ENCODE results near the gene RPS6KA2.
"Not testable (repeated sequence)": the region's sequence is repeated elsewhere in the genome, so short reads cannot be mapped to it uniquely, and the experiment has no call there.

The RPS6KA2 gene

GRCh38 chr6:166392755-166393534 lies 234.1 kb downstream of the RPS6KA2 start:
- H3K27ac ChIP-seq (ENCODE audit: low read depth, low read length); H3K36me3 ChIP-seq (ENCODE audit: control insufficient read depth, insufficient read depth, low read length); H3K4me1 ChIP-seq (ENCODE audit: control insufficient read depth, insufficient read depth, low read length); H3K27me3 ChIP-seq (ENCODE audit: control insufficient read depth, insufficient read depth, low read length); H3K4me3 ChIP-seq (ENCODE audit: low read depth, low read length); H3K9ac ChIP-seq (ENCODE audit: low read length): not testable (repeated sequence)
- peaks cover 10% of the 10 kb centered on the region for H3K9me3 ChIP-seq (ENCODE audit: control insufficient read depth, insufficient read depth, low read depth, low read length)

- Histone ChIP-seq H3K9me3 (ENCODE audit: control insufficient read depth, insufficient read depth, low read depth, low read length) (no peaks in the 10 kb centered on the region), H3K4me1 (ENCODE audit: control insufficient read depth, insufficient read depth, low read length) (peaks cover 8% of the 10 kb centered on the region; the same call in 1 of the 2 replicates), H3K27me3 (ENCODE audit: control insufficient read depth, insufficient read depth, low read length) (0 out of 2 replicates have a peak, but pooled peaks cover 1% of the 10 kb centered on the region), H3K4me3 (ENCODE audit: low read depth, low read length) (no peak overlapping the region), H3K9ac (ENCODE audit: low read length) (no peak overlapping the region), H3K36me3 (ENCODE audit: control insufficient read depth, insufficient read depth, low read length) (no peaks in the 10 kb centered on the region), H3K27ac (ENCODE audit: low read depth, low read length) (no peak overlapping the region)
Observed at GRCh38 chr6:166389119-166389518, 237.9 kb downstream of the RPS6KA2 start.

GRCh38 chr6:166388290-166389004 lies 238.6 kb downstream of the RPS6KA2 start:
- H3K36me3 ChIP-seq (ENCODE audit: control insufficient read depth, insufficient read depth, low read length), result no peaks in the 10 kb centered on the region
- H3K27ac ChIP-seq (ENCODE audit: low read depth, low read length), result no peak overlapping the region
- H3K4me3 ChIP-seq (ENCODE audit: low read depth, low read length), result no peak overlapping the region
- H3K4me1 ChIP-seq (ENCODE audit: control insufficient read depth, insufficient read depth, low read length), result peaks cover 8% of the 10 kb centered on the region; the same call in 1 of the 2 replicates
- H3K9ac ChIP-seq (ENCODE audit: low read length), result no peak overlapping the region
- no peaks in the 10 kb centered on the region for H3K27me3 ChIP-seq (ENCODE audit: control insufficient read depth, insufficient read depth, low read length)
- no peaks in the 10 kb centered on the region for H3K9me3 ChIP-seq (ENCODE audit: control insufficient read depth, insufficient read depth, low read depth, low read length)

- H3K36me3 ChIP-seq (ENCODE audit: control insufficient read depth, insufficient read depth, low read length), result no peaks in the 10 kb centered on the region
- no peak overlapping the region for H3K4me3 ChIP-seq (ENCODE audit: low read depth, low read length)
- H3K27me3 ChIP-seq (ENCODE audit: control insufficient read depth, insufficient read depth, low read length), result no peaks in the 10 kb centered on the region
- H3K9me3 ChIP-seq (ENCODE audit: control insufficient read depth, insufficient read depth, low read depth, low read length), result no peaks in the 10 kb centered on the region
- H3K9ac ChIP-seq (ENCODE audit: low read length), result no peak overlapping the region
- H3K27ac ChIP-seq (ENCODE audit: low read depth, low read length), result no peak overlapping the region
- peaks cover 8% of the 10 kb centered on the region; the same call in 1 of the 2 replicates for H3K4me1 ChIP-seq (ENCODE audit: control insufficient read depth, insufficient read depth, low read length)
Observed at GRCh38 chr6:166387642-166388289, 239.3 kb downstream of the RPS6KA2 start.

GRCh38 chr6:166387098-166387497 lies 240.0 kb downstream of the RPS6KA2 start:
- H3K36me3 ChIP-seq (ENCODE audit: control insufficient read depth, insufficient read depth, low read length); H3K4me3 ChIP-seq (ENCODE audit: low read depth, low read length); H3K4me1 ChIP-seq (ENCODE audit: control insufficient read depth, insufficient read depth, low read length); H3K27me3 ChIP-seq (ENCODE audit: control insufficient read depth, insufficient read depth, low read length); H3K27ac ChIP-seq (ENCODE audit: low read depth, low read length); H3K9me3 ChIP-seq (ENCODE audit: control insufficient read depth, insufficient read depth, low read depth, low read length); H3K9ac ChIP-seq (ENCODE audit: low read length): not testable (repeated sequence)

GRCh38 chr6:166386111-166386510 lies 240.9 kb downstream of the RPS6KA2 start:
- Histone ChIP-seq H3K4me1 (ENCODE audit: control insufficient read depth, insufficient read depth, low read length) (peaks cover 8% of the 10 kb centered on the region; the same call in 1 of the 2 replicates), H3K27ac (ENCODE audit: low read depth, low read length) (no peak overlapping the region), H3K9ac (ENCODE audit: low read length) (no peak overlapping the region), H3K27me3 (ENCODE audit: control insufficient read depth, insufficient read depth, low read length) (no peaks in the 10 kb centered on the region), H3K36me3 (ENCODE audit: control insufficient read depth, insufficient read depth, low read length) (no peaks in the 10 kb centered on the region), H3K9me3 (ENCODE audit: control insufficient read depth, insufficient read depth, low read depth, low read length) (no peaks in the 10 kb centered on the region), H3K4me3 (ENCODE audit: low read depth, low read length) (no peak overlapping the region)

- not testable (repeated sequence) for H3K9me3 ChIP-seq (ENCODE audit: control insufficient read depth, insufficient read depth, low read depth, low read length); H3K4me1 ChIP-seq (ENCODE audit: control insufficient read depth, insufficient read depth, low read length); H3K27me3 ChIP-seq (ENCODE audit: control insufficient read depth, insufficient read depth, low read length); H3K36me3 ChIP-seq (ENCODE audit: control insufficient read depth, insufficient read depth, low read length)
- Histone ChIP-seq H3K9ac (ENCODE audit: low read length) (peak overlapping the region; percentile 76), H3K27ac (ENCODE audit: low read depth, low read length) (peak overlapping the region; percentile 19; the same call in 1 of the 2 replicates), H3K4me3 (ENCODE audit: low read depth, low read length) (peak overlapping the region; percentile 90)
Observed at GRCh38 chr6:166383802-166384363, 243.2 kb downstream of the RPS6KA2 start.

GRCh38 chr6:166382933-166383801 lies 243.9 kb downstream of the RPS6KA2 start, which contains the start of gene MPC1:
MPC1 (minus strand) TSS chr6:166382940; CDS start chr6:166382876, 64 bp downstream.
- H3K36me3 ChIP-seq (ENCODE audit: control insufficient read depth, insufficient read depth, low read length), result no peaks in the 10 kb centered on the region
- no peaks in the 10 kb centered on the region for H3K27me3 ChIP-seq (ENCODE audit: control insufficient read depth, insufficient read depth, low read length)
- H3K4me3 ChIP-seq (ENCODE audit: low read depth, low read length), result peak within 1 kb of the TSS; percentile 90
- no peaks in the 10 kb centered on the region for H3K4me1 ChIP-seq (ENCODE audit: control insufficient read depth, insufficient read depth, low read length)
- H3K9ac ChIP-seq (ENCODE audit: low read length), result peak within 1 kb of the TSS; percentile 76
- H3K27ac ChIP-seq (ENCODE audit: low read depth, low read length), result peak within 1 kb of the TSS; percentile 19; the same call in 1 of the 2 replicates
- H3K9me3 ChIP-seq (ENCODE audit: control insufficient read depth, insufficient read depth, low read depth, low read length), result no peaks in the 10 kb centered on the region

- no peak overlapping the region for H3K9ac ChIP-seq (ENCODE audit: low read length)
- no peaks in the 10 kb centered on the region for H3K9me3 ChIP-seq (ENCODE audit: control insufficient read depth, insufficient read depth, low read depth, low read length)
- H3K4me3 ChIP-seq (ENCODE audit: low read depth, low read length), result peak overlapping the region; percentile 90
- H3K27ac ChIP-seq (ENCODE audit: low read depth, low read length), result no peak overlapping the region
- H3K27me3 ChIP-seq (ENCODE audit: control insufficient read depth, insufficient read depth, low read length), result no peaks in the 10 kb centered on the region
- H3K4me1 ChIP-seq (ENCODE audit: control insufficient read depth, insufficient read depth, low read length), result no peaks in the 10 kb centered on the region
- no peaks in the 10 kb centered on the region for H3K36me3 ChIP-seq (ENCODE audit: control insufficient read depth, insufficient read depth, low read length)
Observed at GRCh38 chr6:166382500-166382932, 244.5 kb downstream of the RPS6KA2 start.
